Thoracic aorta (tissue), 2 donors: ENCODE measurements around the gene ADGRB2. TPM values are rescaled to one million over a fixed set of nuclear protein-coding genes. Genes with fewer than 3 reads are reported as not detected.
"Not testable (repeated sequence)": the region's sequence is repeated elsewhere in the genome, so short reads cannot be mapped to it uniquely, and the experiment has no call there.

ENCODE experiments used
- ATAC-seq: fragments of 150-250 bp; one replicate; pipeline ENCODE4 v1.8.0; 2017; ENCODE audit warnings: low read depth; ENCODE audit not compliant: insufficient number of reproducible peaks, low FRiP score
- DNase-seq: peaks from one replicate; pipeline ENCODE4 v3.0.0-alpha.2; 2020; ENCODE audit warnings: low spot score
- H3K27ac ChIP-seq, 2 donors: fragments of 200-600 bp; sonication (generic); 1 replicate in 1 of 2; 2 replicates in 1 of 2; pipeline ENCODE4 v1.5.1; 2016; ENCODE audit warnings: mild to moderate bottlenecking in 2 of 2, moderate library complexity in 2 of 2
- H3K27me3 ChIP-seq: fragments of 200-600 bp; sonication (generic); replicated peaks from 2 replicates; pipeline ENCODE4 v1.6.0; 2016; ENCODE audit warnings: mild to moderate bottlenecking; ENCODE audit not compliant: insufficient read depth
- H3K36me3 ChIP-seq: fragments of 200-600 bp; sonication (generic); one replicate; pipeline ENCODE4 v1.5.1; 2016
- H3K4me1 ChIP-seq, 2 donors: fragments of 200-600 bp; sonication (generic); 1 replicate in 1 of 2; 2 replicates in 1 of 2; pipeline versions ENCODE4 v1.5.1 to v1.6.0; 2016; ENCODE audit warnings: low read depth in 2 of 2, mild to moderate bottlenecking in 1 of 2; ENCODE audit not compliant: control insufficient read depth in 1 of 2
- H3K4me3 ChIP-seq: fragments of 200-600 bp; sonication (generic); 2 replicates; pipeline ENCODE4 v1.5.1; 2016; ENCODE audit warnings: mild to moderate bottlenecking
- H3K9me3 ChIP-seq: fragments of 200-600 bp; sonication (generic); 2 replicates; pipeline ENCODE4 v1.5.1; 2016
- CTCF ChIP-seq: fragments of 200-600 bp; sonication (generic); IDR thresholded peaks from one replicate; pipeline ENCODE4 v1.5.1; 2019; ENCODE audit warnings: antibody characterized with exemption
- total RNA-seq, 2 donors: library from RNA; depleted of rRNA; stranded (reverse); fragments of >200 nt; gene quantifications; one replicate each; pipeline versions ENCODE4 v1.1.0 to v1.2.3, GENCODE V29; 2016

ADGRB2 gene
- total RNA-seq, 2 donors from 2014 or later: 1.5 TPM

DNA sequence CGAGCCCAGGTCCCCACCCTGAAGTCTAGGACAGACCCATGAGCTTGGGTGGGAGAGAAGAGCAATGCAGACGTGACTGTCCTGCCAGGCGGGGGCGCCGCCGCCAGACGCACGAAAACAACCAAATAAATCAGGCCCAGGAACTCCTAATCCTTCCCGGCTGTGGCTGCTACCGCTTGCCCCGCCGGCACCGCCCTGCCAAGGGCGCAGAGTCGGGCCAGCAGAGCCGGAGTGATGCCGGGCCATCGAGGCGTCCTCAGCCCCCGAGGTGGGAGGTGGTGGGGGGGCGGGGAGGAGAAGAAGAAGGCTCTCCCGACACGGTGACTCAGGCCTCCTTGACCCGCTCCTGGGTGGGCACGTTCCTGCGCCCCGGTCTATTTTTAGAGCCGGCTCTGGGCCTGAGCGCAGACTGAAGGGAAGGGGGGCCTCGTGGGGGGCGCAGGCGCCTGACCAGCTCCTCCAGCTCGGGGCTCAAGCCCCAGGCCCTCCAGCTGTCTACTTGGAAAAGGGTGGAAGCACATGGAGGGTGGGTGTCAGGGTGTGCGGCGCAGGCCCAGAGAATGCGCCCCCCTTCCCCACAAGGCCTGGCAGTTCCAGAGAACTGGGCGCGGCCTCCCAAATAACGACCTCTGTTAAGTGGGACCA lies 49.6 kb downstream of the ADGRB2 start:
- H3K36me3 ChIP-seq: no peaks in the 10 kb centered on the region
- H3K4me1 ChIP-seq: peaks cover 17 to 47% of the 10 kb centered on the region in 2 donors
- TF ChIP-seq CTCF: no peak
- peak overlapping the region; percentile 74 for H3K4me3 ChIP-seq
- peak; percentile 78 for ATAC-seq
- H3K27ac ChIP-seq: peak overlapping the region; percentile 95 to 99
- H3K9me3 ChIP-seq: no peaks in the 10 kb centered on the region
- peak; percentile 83 for DNase-seq
- no peaks in the 10 kb centered on the region for H3K27me3 ChIP-seq

DNA sequence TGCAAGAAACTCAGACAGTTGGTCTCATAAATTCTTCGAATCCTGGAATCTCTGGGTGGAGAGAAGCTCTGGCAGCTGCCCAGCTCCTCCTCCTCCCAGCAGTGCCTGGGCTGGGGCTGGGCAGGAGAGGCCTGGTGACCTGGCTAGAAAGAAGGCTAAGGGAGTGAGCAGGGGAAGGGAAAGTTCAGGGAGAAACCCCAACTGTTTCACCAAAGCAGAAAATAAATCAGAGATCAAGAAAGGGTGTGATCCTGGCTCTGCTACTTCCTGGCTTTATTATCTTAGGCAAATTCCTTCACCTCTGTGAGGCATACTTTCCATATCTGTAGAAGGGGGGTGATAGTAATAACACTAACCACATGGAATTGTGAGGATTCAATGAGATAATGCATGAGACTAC lies 51.5 kb downstream of the ADGRB2 start:
- Histone ChIP-seq H3K4me3 (no peak overlapping the region), H3K36me3 (no peaks in the 10 kb centered on the region), H3K27ac (peak overlapping the region; percentile 95 to 99), H3K4me1 (peaks cover 17 to 54% of the 10 kb centered on the region in 2 donors), H3K9me3 (no peaks in the 10 kb centered on the region), H3K27me3 (no peaks in the 10 kb centered on the region)
- ATAC-seq (no peak), DNase-seq (no peak)
- TF ChIP-seq CTCF: no peak

DNA sequence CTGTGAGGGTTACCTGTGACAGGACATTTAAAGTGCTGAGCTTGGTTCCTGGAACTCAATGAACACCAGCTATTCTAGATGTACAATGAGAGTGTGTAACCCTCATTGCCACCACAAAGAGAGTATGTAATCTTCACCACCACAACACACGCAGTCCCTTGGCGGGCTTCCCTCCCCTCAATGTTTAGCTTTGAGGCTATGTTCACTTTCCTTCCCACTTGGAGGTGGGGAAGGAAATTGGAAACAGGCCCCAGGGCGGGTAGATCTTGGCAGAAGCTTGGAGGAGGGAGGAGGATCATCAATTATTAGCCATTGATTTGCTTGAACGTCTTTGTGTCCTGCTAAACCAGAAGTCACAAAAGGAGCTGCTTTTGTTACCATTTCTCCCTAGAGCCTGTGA lies 52.1 kb downstream of the ADGRB2 start:
- ATAC-seq: no peak
- no peaks in the 10 kb centered on the region for H3K9me3 ChIP-seq

DNA sequence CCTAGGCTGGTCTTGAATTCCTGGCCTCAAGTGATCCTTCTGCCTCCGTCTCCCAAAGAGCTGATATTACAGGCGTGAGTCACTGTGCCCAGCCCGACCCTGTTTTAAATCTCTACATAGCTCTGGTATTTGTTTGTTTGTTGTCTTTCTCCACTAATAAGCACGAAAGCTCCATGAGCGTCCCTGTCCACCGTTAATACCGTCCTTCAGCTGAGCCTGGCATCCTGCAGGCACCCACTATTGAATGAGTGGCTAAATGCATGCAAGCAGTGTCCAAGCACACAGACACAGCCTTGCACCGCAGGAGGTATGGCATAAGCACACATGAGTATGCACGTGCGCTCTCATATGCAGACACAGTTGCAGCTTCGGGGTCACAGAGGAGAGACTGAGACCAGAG lies 55.8 kb downstream of the ADGRB2 start:
- ATAC-seq (no peak), DNase-seq (no peak)
- H3K9me3 ChIP-seq: no peaks in the 10 kb centered on the region
- no peaks in the 10 kb centered on the region for H3K36me3 ChIP-seq
- peaks cover 14 to 48% of the 10 kb centered on the region in 2 donors for H3K4me1 ChIP-seq
- no peak for TF ChIP-seq CTCF
- H3K4me3 ChIP-seq: no peak overlapping the region
- H3K27me3 ChIP-seq: no peaks in the 10 kb centered on the region
- no peak overlapping the region for H3K27ac ChIP-seq

More for the DNA sequence above, 52.1 kb downstream of the ADGRB2 start:
- peak overlapping the region; percentile 95 to 99 for H3K27ac ChIP-seq
- H3K27me3 ChIP-seq: no peaks in the 10 kb centered on the region
- H3K4me1 ChIP-seq: peaks cover 17 to 59% of the 10 kb centered on the region in 2 donors
- DNase-seq: no peak
- no peak for TF ChIP-seq CTCF
- H3K4me3 ChIP-seq: no peak overlapping the region
- no peaks in the 10 kb centered on the region for H3K36me3 ChIP-seq

DNA sequence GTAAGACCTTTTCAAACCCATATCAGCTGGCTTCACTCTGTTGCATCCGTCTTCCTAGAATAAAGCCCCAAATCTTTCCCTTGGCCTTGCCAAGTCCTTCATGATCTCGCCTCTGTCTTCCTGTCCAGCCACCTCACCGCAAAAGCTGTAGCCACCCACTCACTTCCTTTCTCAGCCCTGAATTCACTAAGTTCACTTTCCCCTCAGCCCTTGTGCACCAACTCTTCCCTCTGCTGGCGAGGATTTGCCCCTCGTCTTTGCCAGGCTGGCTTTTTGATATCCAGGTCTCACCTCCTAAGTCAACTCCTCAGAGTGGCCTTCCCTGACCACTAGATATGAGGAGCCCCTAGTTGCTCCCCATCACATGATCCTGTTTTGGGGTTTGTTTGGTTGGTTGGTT lies 56.4 kb downstream of the ADGRB2 start:
- no peak overlapping the region for H3K4me3 ChIP-seq
- TF ChIP-seq CTCF: no peak
- ATAC-seq: no peak

GRCh38 chr1:31707059-31707600 lies 57.0 kb downstream of the ADGRB2 start:
- DNase-seq, H3K4me3 ChIP-seq, H3K36me3 ChIP-seq, H3K9me3 ChIP-seq, H3K27me3 ChIP-seq, H3K27ac ChIP-seq, ATAC-seq: not testable (repeated sequence)
- peaks cover 8 to 48% of the 10 kb centered on the region in 2 donors for H3K4me1 ChIP-seq

More for the DNA sequence above, 56.4 kb downstream of the ADGRB2 start:
- Histone ChIP-seq H3K27me3 (no peaks in the 10 kb centered on the region), H3K27ac (no peak overlapping the region), H3K9me3 (no peaks in the 10 kb centered on the region), H3K4me1 (peaks cover 14 to 48% of the 10 kb centered on the region in 2 donors), H3K36me3 (no peaks in the 10 kb centered on the region)
- no peak for DNase-seq
